22Rv1 (cell line): ENCODE data around the gene PIAS1.
A peak's percentile ranks its signal among the peaks of the same experiment; 100 is the strongest.

ENCODE experiments used
- H3K27ac ChIP-seq: fragments of 450-650 bp; 2 replicates; pipeline ENCODE4 v1.5.1; 2017
- CTCF ChIP-seq: fragments of 450-650 bp; IDR thresholded peaks from 2 replicates; pipeline ENCODE4 v1.5.1; 2017; ENCODE audit warnings: mild to moderate bottlenecking
- ZFX ChIP-seq: fragments of 450-650 bp; IDR thresholded peaks from 2 replicates; pipeline ENCODE4 v1.6.1; 2017; ENCODE audit warnings: antibody characterized with exemption, borderline replicate concordance

PIAS1 gene

GRCh38 chr15:68175526-68175925 is 121.4 kb downstream of the PIAS1 start:
- H3K27ac ChIP-seq, result no peak overlapping the region
- no peak for TF ChIP-seq CTCF
- no peak for TF ChIP-seq ZFX

- no peak overlapping the region for H3K27ac ChIP-seq
- TF ChIP-seq CTCF (no peak), ZFX (no peak)
Measured at GRCh38 chr15:68176601-68177000, 122.5 kb downstream of the PIAS1 start.

- no peak overlapping the region for H3K27ac ChIP-seq
- no peak for TF ChIP-seq CTCF
- no peak for TF ChIP-seq ZFX
Measured at GRCh38 chr15:68177742-68178141, 123.6 kb downstream of the PIAS1 start.

GRCh38 chr15:68183616-68184315 is 129.7 kb downstream of the PIAS1 start:
- H3K27ac ChIP-seq, result no peak overlapping the region

GRCh38 chr15:68184616-68185480 is 130.7 kb downstream of the PIAS1 start:
- TF ChIP-seq CTCF (no peak), ZFX (no peak)
- no peak overlapping the region for H3K27ac ChIP-seq

More at GRCh38 chr15:68183616-68184315, 129.7 kb downstream of the PIAS1 start:
- TF ChIP-seq ZFX (no peak), CTCF (no peak)

- H3K27ac ChIP-seq, result peak overlapping the region; percentile 36
- no peak for TF ChIP-seq ZFX
- TF ChIP-seq CTCF, result no peak
Measured at GRCh38 chr15:68186671-68187397, 132.7 kb downstream of the PIAS1 start.

GRCh38 chr15:68187559-68187958 is 133.4 kb downstream of the PIAS1 start:
- H3K27ac ChIP-seq, result peak overlapping the region; percentile 36

More at GRCh38 chr15:68187559-68187958, 133.4 kb downstream of the PIAS1 start:
- TF ChIP-seq CTCF (no peak), ZFX (no peak)
